K562 (cell line): ENCODE measurements around the gene CDK4. TPM values are rescaled to one million over a fixed set of nuclear protein-coding genes. Genes with fewer than 3 reads are reported as not detected.

Source experiments
- ATAC-seq: fragments of 200-7000 bp; cut with Tn5 transposase; 3 replicates; pipeline ENCODE4 v1.9.1; 2020; ENCODE audit warnings: moderate library complexity
- BruUV-seq: library from RNA; stranded (reverse); fragments of 400-500 nt; replicated peaks from 2 replicates; lab custom pipeline; 2021; lab: Mats Ljungman, UMichigan
- CTCF ChIA-PET: fragments of 300-600 bp; formaldehyde crosslinking; extraction: SDS; loops from one replicate; lab custom pipeline; 2021; ENCODE audit warnings: low intra/inter-chr PET ratio; lab: Yijun Ruan, JAX
- POLR2A ChIA-PET: fragments of 300-600, 350-650 bp; sonication (Branson Sonifier 250); formaldehyde crosslinking; extraction: SDS; loops from one replicate; lab custom pipeline; 2021; ENCODE audit warnings: antibody characterized with exemption, inconsistent platforms; lab: Yijun Ruan, JAX
- DNase-seq, 4 experiments: peaks; one replicate each; pipeline versions ENCODE4 v3.0.0 to v3.0.0-alpha.2; 2011 to 2018; ENCODE audit warnings: low spot score in 3 of 4, mixed read lengths in 3 of 4; ENCODE audit errors: extremely low read depth in 1 of 4
- FAIRE-seq: peaks from 2 replicates; lab custom pipeline; 2011; peaks lifted over from hg19 to GRCh38; lab: Jason Lieb, UNC
- H2AFZ ChIP-seq: 2 replicates; pipeline ENCODE4 v1.6.0; 2011; ENCODE audit warnings: low read depth, low read length, control low read depth, inconsistent platforms
- H3K27ac ChIP-seq: fragments of 200-600 bp; 3 replicates; pipeline ENCODE4 v1.8.0; 2011; ENCODE audit warnings: low read depth, mild to moderate bottlenecking, control low read depth, inconsistent platforms, low read length, moderate library complexity, mixed read lengths; ENCODE audit errors: extremely low read depth
- H3K27me3 ChIP-seq, 2 experiments: fragments of 300-600 bp in 1 of 2; 2 replicates in 1 of 2; 3 replicates in 1 of 2; pipeline versions ENCODE4 v1.6.0 to v1.8.0; 2011; ENCODE audit warnings: inconsistent platforms in 2 of 2, low read length in 2 of 2, mild to moderate bottlenecking in 1 of 2, mixed read lengths in 1 of 2, moderate library complexity in 1 of 2; ENCODE audit not compliant: control insufficient read depth in 2 of 2, insufficient read depth in 2 of 2
- H3K36me3 ChIP-seq: fragments of 300-600 bp; 3 replicates; pipeline ENCODE4 v1.8.0; 2011; ENCODE audit warnings: mild to moderate bottlenecking, low read length, inconsistent platforms; ENCODE audit not compliant: control insufficient read depth, insufficient read depth
- H3K4me1 ChIP-seq, 2 experiments: fragments of 200-600 bp in 1 of 2; replicated peaks in 1 of 2; 2 replicates in 1 of 2; 3 replicates in 1 of 2; pipeline versions ENCODE4 v1.5.1 to v1.8.0; 2011; ENCODE audit warnings: inconsistent platforms in 2 of 2, low read length in 2 of 2, mild to moderate bottlenecking in 1 of 2, mixed read lengths in 1 of 2, moderate library complexity in 1 of 2; ENCODE audit not compliant: control insufficient read depth in 2 of 2, insufficient read depth in 2 of 2
- H3K4me2 ChIP-seq: 2 replicates; pipeline ENCODE4 v1.6.1; 2011; ENCODE audit warnings: low read length, control low read depth, inconsistent platforms, mixed read lengths; ENCODE audit not compliant: insufficient read depth
- H3K4me3 ChIP-seq: fragments of 200-600 bp; sonication (generic), shearing (Covaris generic); 2 replicates; pipeline ENCODE4 v1.5.1; 2016; ENCODE audit warnings: control low read depth, inconsistent platforms
- H3K79me2 ChIP-seq: fragments of 200-600 bp; 3 replicates; pipeline ENCODE4 v1.8.0; 2011; ENCODE audit warnings: low read length, inconsistent platforms; ENCODE audit not compliant: control insufficient read depth, insufficient read depth
- H3K9ac ChIP-seq, 2 experiments: 2 replicates each; pipeline versions ENCODE4 v1.6.0 to v1.6.1; 2011; ENCODE audit warnings: low read depth in 2 of 2, low read length in 2 of 2, control low read depth in 1 of 2, inconsistent platforms in 1 of 2, mild to moderate bottlenecking in 1 of 2, mixed read lengths in 1 of 2; ENCODE audit not compliant: insufficient read depth in 1 of 2
- H3K9me1 ChIP-seq: one replicate; pipeline ENCODE4 v1.6.0; 2011; ENCODE audit warnings: inconsistent platforms, mild to moderate bottlenecking, low read length, moderate library complexity; ENCODE audit not compliant: control insufficient read depth, insufficient read depth
- H3K9me3 ChIP-seq: replicated peaks from 2 replicates; pipeline ENCODE4 v1.5.1; 2011; ENCODE audit warnings: low read depth, low read length, inconsistent platforms; ENCODE audit not compliant: control insufficient read depth, insufficient read depth
- H4K20me1 ChIP-seq: replicated peaks from 2 replicates; pipeline ENCODE4 v1.6.1; 2011; ENCODE audit warnings: low read length, inconsistent platforms, mixed read lengths; ENCODE audit not compliant: control insufficient read depth, insufficient read depth
- RFX1 ChIP-seq: fragments of 450-650 bp; IDR thresholded peaks from 2 replicates; pipeline ENCODE4 v1.6.1; 2016; ENCODE audit warnings: mild to moderate bottlenecking, moderate library complexity
- WGBS: fragments of 100-300 bp; shearing (Covaris generic); methylation state at CpG from one replicate; pipeline ENCODE4 v1.1.6; 2016; ENCODE audit warnings: low coverage, mixed read lengths; ENCODE audit not compliant: insufficient coverage; ENCODE audit errors: missing lambda C conversion rate; 5-methylcytosine and 5-hydroxymethylcytosine counted together
- in situ Hi-C: fragments of 300-500 bp; cut with MboI; formaldehyde crosslinking; loops from 4 replicates; pipeline ENCODE4 v1.15.0; 2018; ENCODE audit warnings: inconsistent platforms, mixed read lengths
- intact Hi-C: fragments of 100-400 bp; cut with micrococcal nuclease; formaldehyde crosslinking; loops from 2 replicates; pipeline ENCODE4 v1.14.2; 2022
- polyA plus RNA-seq, 8 experiments: library from polyadenylated mRNA; depleted of rRNA in 4 of 8; stranded (reverse) in 5 of 8; unstranded in 3 of 8; fragments of >200 nt; fragmentation: Nextera tagmentation in 2 of 8; fragmentation: Illumina TruSeq in 1 of 8; extraction: Ambion mirVana in 2 of 8; extraction: Trizol in 1 of 8; gene quantifications; 2 replicates each; pipeline versions ENCODE4 v1.2.1 to v1.2.3, GENCODE V29; 2011 to 2014; ENCODE audit warnings: inconsistent platforms in 1 of 8, missing spikeins in 1 of 8
- total RNA-seq, 7 experiments: library from RNA; depleted of rRNA in 6 of 7; stranded (reverse); fragments of >200 nt in 6 of 7; fragmentation: Illumina TruSeq in 2 of 7; extraction: Trizol in 2 of 7; gene quantifications; 2 replicates each; pipeline versions ENCODE4 v1.2.1 to v1.2.3, GENCODE V29; 2011 to 2021; ENCODE audit warnings: low replicate concordance in 1 of 7
- TF ChIP-seq, protein P1 (sequence below): sonication (generic); formaldehyde crosslinking; IDR thresholded peaks from 2 replicates; pipeline ENCODE4 v1.8.1; 2023; ENCODE audit warnings: missing genetic modification reagents, mild to moderate bottlenecking, borderline replicate concordance

Gene CDK4
- total and polyA plus RNA-seq, 9 of the 15 experiments (the other 6 are each of a cell fraction or from before 2014, with no cell fraction given) = 37.8 to 436 (median 238) TPM

DNA sequence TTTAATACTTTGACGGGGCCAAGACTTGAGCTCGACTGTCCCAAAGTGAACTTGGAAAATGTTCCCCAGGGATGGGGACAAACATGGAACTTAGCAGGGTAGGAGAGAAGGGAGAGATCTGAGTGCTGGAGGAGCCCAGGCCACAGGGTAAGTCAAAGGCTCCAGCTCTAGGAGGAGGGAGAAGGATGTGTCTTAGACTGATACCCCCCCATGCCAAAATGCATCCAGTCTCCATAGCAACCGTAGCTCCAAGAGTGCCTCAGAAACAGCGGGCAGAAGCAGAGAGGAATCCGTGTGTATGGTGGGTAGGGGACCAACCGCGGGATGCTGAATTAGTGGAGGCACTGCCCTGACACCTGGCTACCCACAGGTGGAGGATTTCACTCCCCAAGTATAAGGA is 12.7 kb downstream of the CDK4 start:
- H4K20me1 ChIP-seq = no peaks in the 10 kb centered on the region
- peaks cover 2 to 30% of the 10 kb centered on the region in 2 experiments; a peak in 3 of 5 replicates for H3K27me3 ChIP-seq
- ChIA-PET POLR2A (interaction anchor here (0.7 to 1.1 kb wide), 4 partner anchors 10 to 149 kb away, joined by 3 to 6 read pairs (median 4); partner anchors contain the start of gene PIP4K2C), CTCF (no interaction called here)
- no peak overlapping the region for H3K27ac ChIP-seq
- BruUV-seq = no TSS peak
- WGBS = 11% methylated on average over 6 of the region's 7 CpGs
- DNase-seq (no peak), FAIRE-seq (no peak), ATAC-seq (no peak)
- H3K36me3 ChIP-seq = no peaks in the 10 kb centered on the region
- H3K4me2 ChIP-seq = no peak overlapping the region
- peak; percentile 81 for TF ChIP-seq RFX1
- TF ChIP-seq, protein P1, sequence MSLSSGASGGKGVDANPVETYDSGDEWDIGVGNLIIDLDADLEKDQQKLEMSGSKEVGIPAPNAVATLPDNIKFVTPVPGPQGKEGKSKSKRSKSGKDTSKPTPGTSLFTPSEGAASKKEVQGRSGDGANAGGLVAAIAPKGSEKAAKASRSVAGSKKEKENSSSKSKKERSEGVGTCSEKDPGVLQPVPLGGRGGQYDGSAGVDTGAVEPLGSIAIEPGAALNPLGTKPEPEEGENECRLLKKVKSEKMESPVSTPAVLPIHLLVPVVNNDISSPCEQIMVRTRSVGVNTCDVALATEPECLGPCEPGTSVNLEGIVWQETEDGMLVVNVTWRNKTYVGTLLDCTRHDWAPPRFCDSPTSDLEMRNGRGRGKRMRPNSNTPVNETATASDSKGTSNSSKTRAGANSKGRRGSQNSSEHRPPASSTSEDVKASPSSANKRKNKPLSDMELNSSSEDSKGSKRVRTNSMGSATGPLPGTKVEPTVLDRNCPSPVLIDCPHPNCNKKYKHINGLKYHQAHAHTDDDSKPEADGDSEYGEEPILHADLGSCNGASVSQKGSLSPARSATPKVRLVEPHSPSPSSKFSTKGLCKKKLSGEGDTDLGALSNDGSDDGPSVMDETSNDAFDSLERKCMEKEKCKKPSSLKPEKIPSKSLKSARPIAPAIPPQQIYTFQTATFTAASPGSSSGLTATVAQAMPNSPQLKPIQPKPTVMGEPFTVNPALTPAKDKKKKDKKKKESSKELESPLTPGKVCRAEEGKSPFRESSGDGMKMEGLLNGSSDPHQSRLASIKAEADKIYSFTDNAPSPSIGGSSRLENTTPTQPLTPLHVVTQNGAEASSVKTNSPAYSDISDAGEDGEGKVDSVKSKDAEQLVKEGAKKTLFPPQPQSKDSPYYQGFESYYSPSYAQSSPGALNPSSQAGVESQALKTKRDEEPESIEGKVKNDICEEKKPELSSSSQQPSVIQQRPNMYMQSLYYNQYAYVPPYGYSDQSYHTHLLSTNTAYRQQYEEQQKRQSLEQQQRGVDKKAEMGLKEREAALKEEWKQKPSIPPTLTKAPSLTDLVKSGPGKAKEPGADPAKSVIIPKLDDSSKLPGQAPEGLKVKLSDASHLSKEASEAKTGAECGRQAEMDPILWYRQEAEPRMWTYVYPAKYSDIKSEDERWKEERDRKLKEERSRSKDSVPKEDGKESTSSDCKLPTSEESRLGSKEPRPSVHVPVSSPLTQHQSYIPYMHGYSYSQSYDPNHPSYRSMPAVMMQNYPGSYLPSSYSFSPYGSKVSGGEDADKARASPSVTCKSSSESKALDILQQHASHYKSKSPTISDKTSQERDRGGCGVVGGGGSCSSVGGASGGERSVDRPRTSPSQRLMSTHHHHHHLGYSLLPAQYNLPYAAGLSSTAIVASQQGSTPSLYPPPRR (CRISPR knock-in tag) = no peak
- H3K4me3 ChIP-seq = no peak overlapping the region
- no peaks in the 10 kb centered on the region for H3K79me2 ChIP-seq
- no peak overlapping the region for H2AFZ ChIP-seq
- H3K4me1 ChIP-seq = peaks cover 9 to 36% of the 10 kb centered on the region in 2 experiments; a peak in 4 of 5 replicates
- in situ Hi-C loops (no loop called here), intact Hi-C loops (loop anchor here (5.0 kb wide), 1 partner anchor 217 kb away; the partner anchor contains the start of genes DDIT3 and MBD6)
- H3K9me3 ChIP-seq = no peaks in the 10 kb centered on the region
- no peak overlapping the region for H3K9ac ChIP-seq
- no peaks in the 10 kb centered on the region for H3K9me1 ChIP-seq
